ENCODE data around the gene CCNI2.

The CCNI2 gene

DNA sequence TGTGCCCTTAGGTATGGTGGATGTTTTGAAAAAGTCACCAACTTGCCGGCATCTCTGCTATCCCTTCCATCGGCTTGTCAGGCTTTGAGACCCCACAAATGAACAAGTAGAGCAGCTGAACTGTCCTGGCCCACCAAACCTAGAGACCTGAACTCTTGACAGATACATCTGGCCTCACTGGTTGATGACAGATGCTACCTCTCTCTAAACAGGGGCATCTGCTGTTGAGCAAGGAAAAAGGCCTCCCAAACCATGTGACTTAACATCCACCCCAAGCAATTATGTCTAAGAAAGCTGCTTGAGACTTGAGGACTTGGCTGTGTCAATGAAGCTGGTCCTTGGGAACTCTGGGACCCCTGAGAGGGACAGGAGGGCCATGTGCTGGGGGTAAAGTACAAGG is 2.3 kb downstream of the CCNI2 start:
- in situ Hi-C loops (cut with MboI; ENCODE audit: low sequenced_read_pairs) = no loop called here

DNA sequence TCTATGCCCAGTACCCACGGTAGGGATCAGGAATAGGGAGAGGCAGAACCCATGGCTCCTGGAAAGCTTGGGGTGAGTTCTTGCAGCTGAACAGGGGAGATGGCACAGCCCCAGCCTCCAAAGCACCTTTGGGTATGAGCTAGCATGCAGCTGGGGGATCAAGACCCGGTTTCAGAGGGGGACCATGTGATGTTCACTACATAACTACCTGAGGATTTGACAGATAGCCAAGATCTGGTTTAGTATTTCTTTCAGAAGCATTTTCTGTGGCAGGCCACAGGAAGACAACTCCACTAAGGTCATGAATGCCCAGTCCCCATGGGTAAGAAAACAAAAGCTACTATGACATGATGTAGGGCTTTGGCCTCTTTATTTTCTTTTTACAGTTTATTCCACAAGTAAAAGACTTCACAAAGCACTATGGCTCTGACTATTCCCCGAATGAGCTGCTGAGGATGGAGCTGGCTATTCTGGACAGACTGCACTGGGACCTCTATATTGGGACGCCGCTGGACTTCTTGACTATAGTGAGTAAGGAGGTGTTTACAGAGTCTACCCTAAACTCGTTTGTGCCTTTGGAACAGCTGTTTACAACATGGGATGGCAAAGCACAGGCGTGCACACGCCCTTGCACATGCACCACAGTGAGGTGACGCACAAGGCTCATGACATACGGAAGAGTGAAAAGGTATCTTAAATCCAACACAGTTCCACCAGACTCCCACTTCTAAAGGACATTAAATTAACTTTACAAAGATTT is 3.4 kb downstream of the CCNI2 start:
- in situ Hi-C loops (cut with MboI; ENCODE audit: low sequenced_read_pairs) = no loop called here

DNA sequence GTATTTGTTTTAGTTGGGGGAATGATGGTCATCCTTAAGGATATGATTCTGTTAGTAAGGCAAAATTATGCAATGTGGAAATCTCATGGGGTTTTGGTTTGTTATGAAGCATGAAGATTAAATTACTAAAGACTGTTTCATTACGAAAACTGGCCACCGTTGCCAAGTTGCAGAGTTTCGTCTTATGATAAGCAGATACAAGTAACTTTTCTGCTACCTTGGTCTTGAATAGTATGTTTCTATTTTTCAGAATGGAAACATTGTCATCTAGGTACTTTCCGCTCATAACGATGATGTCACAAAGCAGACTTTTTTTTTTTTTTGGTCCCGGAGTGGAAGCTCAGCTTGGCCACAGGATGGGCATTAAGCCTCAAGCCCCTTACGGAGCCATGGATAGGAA is 4.2 kb downstream of the CCNI2 start:
- in situ Hi-C loops (cut with MboI; ENCODE audit: low sequenced_read_pairs) = no loop called here

GRCh38 chr5:132751971-132752580 is 4.8 kb downstream of the CCNI2 start:
- in situ Hi-C loops (cut with MboI; ENCODE audit: low sequenced_read_pairs) = no loop called here

DNA sequence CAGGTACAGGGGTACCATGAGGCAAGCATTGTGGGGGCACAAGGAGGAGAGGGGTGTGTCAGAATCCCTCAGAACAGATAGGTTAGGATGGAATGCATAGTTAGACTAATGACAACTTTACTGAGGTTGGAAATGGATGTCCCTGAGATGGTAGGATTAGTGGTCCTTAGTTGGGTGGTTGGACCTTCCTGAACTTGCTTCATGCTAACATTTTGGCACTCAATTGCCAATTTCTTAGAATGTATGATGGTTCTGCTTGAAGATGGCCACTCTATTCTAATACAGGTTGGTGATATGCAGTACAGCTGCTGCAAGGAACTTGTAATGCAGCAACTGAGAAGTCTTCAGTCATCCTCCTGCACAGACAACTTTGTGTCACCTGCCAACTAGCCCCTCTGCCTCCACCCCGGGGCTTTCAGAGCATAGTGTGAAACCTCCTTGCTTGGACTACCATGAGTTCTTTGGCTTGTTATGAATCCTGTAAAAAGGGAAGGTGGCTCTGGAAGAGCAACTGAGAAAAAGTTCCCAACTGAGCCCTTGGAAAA is 5.4 kb downstream of the CCNI2 start:
- in situ Hi-C loops (cut with MboI; ENCODE audit: low sequenced_read_pairs) = no loop called here

GRCh38 chr5:132753135-132753987 is 6.1 kb downstream of the CCNI2 start:
- in situ Hi-C loops (cut with MboI; ENCODE audit: low sequenced_read_pairs) = no loop called here

DNA sequence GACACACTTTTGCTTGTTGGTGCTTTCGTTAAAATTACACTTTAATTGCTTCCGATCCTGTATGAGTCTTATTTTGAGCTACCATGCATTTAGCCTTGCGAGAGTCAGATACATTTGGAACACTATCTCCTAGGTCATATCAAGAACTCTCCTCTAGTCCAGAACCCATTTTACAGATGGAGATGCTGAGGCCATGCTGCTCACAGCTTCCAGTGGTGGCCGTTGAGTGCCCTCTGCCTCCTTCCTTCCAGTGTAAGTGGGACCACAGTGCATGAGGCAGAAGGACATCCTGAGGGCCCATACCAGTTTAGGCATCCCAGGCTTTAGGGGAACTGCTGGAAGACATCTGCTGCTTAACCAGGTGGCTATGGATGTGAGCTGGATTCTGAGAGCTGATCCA is 6.9 kb downstream of the CCNI2 start:
- in situ Hi-C loops (cut with MboI; ENCODE audit: low sequenced_read_pairs) = no loop called here

DNA sequence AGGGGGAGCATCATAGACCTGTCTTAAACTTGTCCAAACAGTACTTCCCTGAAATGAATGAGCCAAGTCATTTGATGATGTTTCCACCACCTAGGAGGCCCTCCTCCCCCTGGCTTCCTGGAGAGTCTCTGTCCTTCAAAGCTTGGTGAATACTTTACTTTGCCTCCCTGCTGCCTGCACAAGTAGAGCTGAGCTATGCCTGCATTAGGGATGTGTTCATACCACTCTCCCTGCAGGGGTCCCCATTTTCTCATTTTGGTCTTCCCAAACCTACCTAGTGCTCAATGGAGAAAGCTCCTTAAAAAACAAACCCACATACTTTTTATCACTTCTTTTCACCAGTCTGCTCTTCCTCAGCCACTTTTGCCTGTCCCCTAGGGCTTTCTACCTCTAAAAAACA is 7.7 kb downstream of the CCNI2 start:
- in situ Hi-C loops (cut with MboI; ENCODE audit: low sequenced_read_pairs) = no loop called here

DNA sequence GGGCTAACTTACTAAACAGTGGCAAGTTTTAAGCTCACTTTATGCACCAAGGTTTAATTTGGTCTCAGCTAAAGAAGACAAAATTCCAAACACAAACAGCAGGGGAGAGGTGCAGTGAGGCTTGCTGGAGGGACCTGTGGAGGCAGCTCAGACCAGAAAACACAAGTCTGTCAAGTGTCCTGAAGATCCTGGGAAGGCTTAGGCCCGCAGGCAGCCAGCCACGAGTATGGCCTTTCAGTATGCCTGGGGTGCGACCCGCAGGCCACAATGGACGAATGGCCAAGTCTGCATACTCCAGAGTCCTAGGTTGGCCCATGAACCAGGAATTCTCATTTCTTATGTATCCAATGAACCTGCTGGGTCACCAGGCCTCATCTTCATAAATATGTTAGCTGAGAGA is 9.3 kb downstream of the CCNI2 start:
- in situ Hi-C loops (cut with MboI; ENCODE audit: low sequenced_read_pairs) = no loop called here

GRCh38 chr5:132758451-132758850 is 11.2 kb downstream of the CCNI2 start:
- in situ Hi-C loops (cut with MboI; ENCODE audit: low sequenced_read_pairs) = no loop called here

DNA sequence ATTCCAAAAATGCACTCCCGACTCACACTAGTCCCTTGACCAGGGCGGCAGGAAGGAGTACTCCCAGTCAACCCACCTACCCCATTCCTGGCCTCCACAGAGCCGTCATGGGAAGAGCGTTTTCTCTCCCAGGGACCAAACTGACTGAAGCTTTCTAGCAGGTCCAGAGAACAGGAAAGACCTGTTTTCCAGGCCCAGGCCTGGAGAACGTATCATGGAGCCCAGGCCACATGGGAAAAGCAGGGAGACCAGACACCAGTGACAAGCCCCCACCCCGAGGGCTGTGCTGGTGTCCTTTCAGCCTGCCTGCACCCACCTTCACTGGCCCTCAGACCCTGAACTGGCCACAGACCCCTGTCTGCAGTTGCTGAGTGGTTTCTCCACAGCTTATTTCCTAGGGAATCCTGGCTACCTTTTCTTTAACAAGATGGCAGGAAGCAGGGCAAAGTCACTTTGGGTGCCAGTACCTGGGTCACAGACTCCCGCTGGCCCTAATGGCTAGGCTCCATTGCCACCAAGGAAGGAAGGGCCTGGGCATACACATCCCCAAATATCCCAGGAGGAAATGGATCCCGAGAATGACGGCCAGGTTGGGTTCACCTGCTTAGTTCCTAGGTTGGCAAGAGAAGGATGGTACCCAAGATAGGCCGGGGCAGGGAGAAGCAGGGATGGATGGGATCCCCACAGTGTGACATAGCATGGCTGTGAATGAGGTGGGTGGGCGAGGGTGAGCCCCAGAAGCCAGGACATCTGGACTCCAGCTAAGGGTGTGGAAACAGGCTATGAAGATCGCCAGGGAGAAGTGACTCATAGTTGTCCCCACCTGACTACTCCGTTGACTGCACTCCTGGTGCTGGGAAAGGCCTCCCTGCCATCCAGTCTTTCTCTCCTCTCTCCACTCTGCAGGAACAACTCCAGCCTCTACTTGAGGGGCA is 12.2 kb downstream of the CCNI2 start:
- in situ Hi-C loops (cut with MboI; ENCODE audit: low sequenced_read_pairs) = no loop called here

GRCh38 chr5:132760049-132760420 is 12.8 kb downstream of the CCNI2 start:
- in situ Hi-C loops (cut with MboI; ENCODE audit: low sequenced_read_pairs) = no loop called here

- in situ Hi-C loops (cut with MboI; ENCODE audit: low sequenced_read_pairs) = no loop called here
Observed at GRCh38 chr5:132760601-132761317, 13.5 kb downstream of the CCNI2 start.

GRCh38 chr5:132761321-132762240 is 14.4 kb downstream of the CCNI2 start:
- in situ Hi-C loops (cut with MboI; ENCODE audit: low sequenced_read_pairs) = no loop called here

GRCh38 chr5:132762246-132763000 is 15.2 kb downstream of the CCNI2 start:
- in situ Hi-C loops (cut with MboI; ENCODE audit: low sequenced_read_pairs) = no loop called here

DNA sequence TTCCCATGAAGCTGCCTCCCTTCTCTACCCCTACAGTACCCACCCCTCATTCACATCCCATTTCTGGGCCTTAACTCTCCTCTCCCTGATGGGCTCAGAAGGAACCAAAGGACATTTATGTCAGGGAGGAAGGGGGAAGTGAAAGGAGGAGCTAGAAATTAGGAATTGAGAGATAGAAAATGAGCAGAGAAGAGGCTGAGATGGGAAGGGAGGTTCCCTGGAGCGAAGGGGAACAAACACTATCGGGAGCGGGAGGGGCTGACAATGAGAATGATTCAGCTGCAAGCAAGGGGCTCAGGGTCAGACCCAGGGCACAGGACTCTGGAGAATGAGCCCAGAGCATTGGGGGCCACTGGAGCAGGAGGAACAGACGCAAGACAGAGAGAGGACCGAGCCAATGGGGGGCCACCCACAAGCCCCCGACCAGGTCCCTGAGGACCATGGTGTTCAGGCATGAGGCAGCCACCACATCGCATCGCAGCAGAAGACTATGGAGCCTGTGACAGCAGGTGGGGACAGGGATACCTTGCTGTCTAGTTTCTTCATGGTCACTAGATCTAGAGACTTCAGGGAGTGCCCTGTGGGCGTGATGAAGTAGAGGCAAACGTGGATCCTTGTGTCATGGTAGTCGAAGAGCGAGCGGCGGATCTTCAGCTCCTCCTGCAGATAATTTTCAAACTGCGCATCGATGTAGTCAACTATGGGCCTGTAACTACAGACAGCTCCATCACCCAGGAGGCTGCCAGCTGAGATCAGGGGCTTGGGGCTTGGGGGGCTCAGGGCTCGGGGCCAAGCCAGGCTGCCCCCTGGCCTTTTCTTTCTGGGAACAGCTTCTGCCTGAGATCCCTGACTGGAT is 16.2 kb downstream of the CCNI2 start:
- in situ Hi-C loops (cut with MboI; ENCODE audit: low sequenced_read_pairs) = no loop called here

- in situ Hi-C loops (cut with MboI; ENCODE audit: low sequenced_read_pairs) = no loop called here
Observed at GRCh38 chr5:132764051-132764450, 16.8 kb downstream of the CCNI2 start.
